Measurements from ENCODE around the gene MMP11.

Gene MMP11

GRCh38 chr22:23801886-23802377 lies 29.3 kb downstream of the MMP11 start:
- DNase-seq (ENCODE audit: low read depth), result no peak

GRCh38 chr22:23803001-23803819 lies 30.6 kb downstream of the MMP11 start:
- no peak for DNase-seq (ENCODE audit: low read depth)

- no peak for DNase-seq (ENCODE audit: low read depth)
Measured at GRCh38 chr22:23804781-23805291, 32.2 kb downstream of the MMP11 start.

- no peak for DNase-seq (ENCODE audit: low read depth)
Measured at GRCh38 chr22:23806837-23807236, 34.2 kb downstream of the MMP11 start.

GRCh38 chr22:23812378-23812777 lies 39.7 kb downstream of the MMP11 start:
- DNase-seq (ENCODE audit: low read depth), result no peak

GRCh38 chr22:23815541-23816155 lies 43.0 kb downstream of the MMP11 start:
- DNase-seq (ENCODE audit: low read depth), result no peak

- no peak for DNase-seq (ENCODE audit: low read depth)
Measured at GRCh38 chr22:23816156-23816976, 43.7 kb downstream of the MMP11 start.

GRCh38 chr22:23817146-23817545 lies 44.5 kb downstream of the MMP11 start:
- no peak for DNase-seq (ENCODE audit: low read depth)

- DNase-seq (ENCODE audit: low read depth), result no peak
Measured at GRCh38 chr22:23818541-23818940, 45.9 kb downstream of the MMP11 start.

- no peak for DNase-seq (ENCODE audit: low read depth)
Measured at GRCh38 chr22:23820748-23821211, 48.1 kb downstream of the MMP11 start.

- no peak for DNase-seq (ENCODE audit: low read depth)
Measured at GRCh38 chr22:23822101-23822671, 49.5 kb downstream of the MMP11 start.

- DNase-seq (ENCODE audit: low read depth), result no peak
Measured at GRCh38 chr22:23823331-23823791, 50.7 kb downstream of the MMP11 start.

- no peak for DNase-seq (ENCODE audit: low read depth)
Measured at GRCh38 chr22:23824476-23825245, 52.0 kb downstream of the MMP11 start.

GRCh38 chr22:23825246-23825905 lies 52.7 kb downstream of the MMP11 start:
- DNase-seq (ENCODE audit: low read depth), result no peak

GRCh38 chr22:23826510-23827350 lies 54.1 kb downstream of the MMP11 start:
- no peak for DNase-seq (ENCODE audit: low read depth)

GRCh38 chr22:23827351-23827995 lies 54.8 kb downstream of the MMP11 start:
- DNase-seq (ENCODE audit: low read depth), result no peak

- no peak for DNase-seq (ENCODE audit: low read depth)
Measured at GRCh38 chr22:23828800-23829680, 56.4 kb downstream of the MMP11 start.

GRCh38 chr22:23829845-23830372 lies 57.3 kb downstream of the MMP11 start:
- no peak for DNase-seq (ENCODE audit: low read depth)
